ENCODE results near the gene OGG1.

DNA sequence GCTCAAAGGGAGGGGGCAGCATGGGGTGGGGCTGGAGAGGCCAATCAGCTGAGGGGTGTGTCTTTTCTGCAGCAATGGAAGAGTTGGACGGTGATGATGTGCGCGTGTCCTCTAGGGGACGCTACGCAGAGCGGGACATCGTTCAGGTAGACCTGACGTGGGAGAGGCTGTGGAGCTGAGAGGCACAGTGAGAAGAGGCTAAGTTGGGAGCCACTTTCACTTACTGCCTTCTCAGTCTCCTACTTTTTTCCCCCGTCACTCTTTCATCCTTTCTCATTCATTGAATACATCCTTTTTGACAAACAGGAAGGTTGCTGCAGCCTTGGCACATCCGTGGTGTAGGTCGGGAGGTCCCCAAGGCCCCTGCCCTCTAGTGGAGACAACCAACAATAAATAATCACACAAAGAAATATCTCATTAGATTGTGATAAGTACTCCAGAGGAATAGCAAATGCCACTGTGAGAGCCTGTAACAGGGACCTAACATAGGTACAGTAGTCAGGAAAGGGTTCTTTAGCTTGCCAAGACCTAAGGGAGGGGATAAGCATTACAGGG is 22.6 kb upstream of the OGG1 start:
- TF ChIP-seq RARB (CRISPR knock-in tag; IDR thresholded peaks at IDR 0.05) = no peak
- no peak for TF ChIP-seq ZC3H10 (CRISPR knock-in tag; IDR thresholded peaks at IDR 0.05)
- TF ChIP-seq, protein P1, sequence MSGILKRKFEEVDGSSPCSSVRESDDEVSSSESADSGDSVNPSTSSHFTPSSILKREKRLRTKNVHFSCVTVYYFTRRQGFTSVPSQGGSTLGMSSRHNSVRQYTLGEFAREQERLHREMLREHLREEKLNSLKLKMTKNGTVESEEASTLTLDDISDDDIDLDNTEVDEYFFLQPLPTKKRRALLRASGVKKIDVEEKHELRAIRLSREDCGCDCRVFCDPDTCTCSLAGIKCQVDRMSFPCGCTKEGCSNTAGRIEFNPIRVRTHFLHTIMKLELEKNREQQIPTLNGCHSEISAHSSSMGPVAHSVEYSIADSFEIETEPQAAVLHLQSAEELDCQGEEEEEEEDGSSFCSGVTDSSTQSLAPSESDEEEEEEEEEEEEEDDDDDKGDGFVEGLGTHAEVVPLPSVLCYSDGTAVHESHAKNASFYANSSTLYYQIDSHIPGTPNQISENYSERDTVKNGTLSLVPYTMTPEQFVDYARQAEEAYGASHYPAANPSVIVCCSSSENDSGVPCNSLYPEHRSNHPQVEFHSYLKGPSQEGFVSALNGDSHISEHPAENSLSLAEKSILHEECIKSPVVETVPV (CRISPR knock-in tag; IDR thresholded peaks at IDR 0.05) = no peak
- no peak for TF ChIP-seq ISL1 (CRISPR knock-in tag; IDR thresholded peaks at IDR 0.05)
